H1 (cell line): ENCODE results near the gene S100A4. TPM values are rescaled to one million over a fixed set of nuclear protein-coding genes. Genes with fewer than 3 reads are reported as not detected.

Experiments
- CTCF ChIA-PET: fragments of 300-600 bp; sonication (Branson Sonifier 250); formaldehyde crosslinking; loops from one replicate; lab custom pipeline; 2021; ENCODE audit not compliant: partially characterized antibody; lab: Charles Lee
- POLR2A ChIA-PET: fragments of 300-600 bp; sonication (Branson Sonifier 250); formaldehyde crosslinking; loops from one replicate; lab custom pipeline; 2021; ENCODE audit warnings: inconsistent platforms; ENCODE audit not compliant: partially characterized antibody; lab: Charles Lee
- DNase-seq, 2 experiments: peaks; one replicate each; pipeline versions ENCODE4 v3.0.0 to v3.0.0-alpha.2; 2010 to 2022; ENCODE audit warnings: low spot score in 2 of 2, low read depth in 1 of 2, mixed read lengths in 1 of 2
- FAIRE-seq: peaks from 2 replicates; lab custom pipeline; 2011; peaks lifted over from hg19 to GRCh38; lab: Jason Lieb, UNC
- H2AFZ ChIP-seq: 2 replicates; pipeline ENCODE4 v1.8.1; 2012; ENCODE audit warnings: low read length, inconsistent platforms
- H2AK5ac ChIP-seq: 2 replicates; pipeline ENCODE4 v1.6.1; 2013; ENCODE audit warnings: low read depth, low read length
- H2BK120ac ChIP-seq: replicated peaks from 2 replicates; pipeline ENCODE3; 2013; ENCODE audit warnings: low read depth, low read length, inconsistent platforms
- H2BK12ac ChIP-seq: 2 replicates; pipeline ENCODE4 v1.6.1; 2013; ENCODE audit warnings: low read depth, low read length
- H2BK15ac ChIP-seq: 2 replicates; pipeline ENCODE4 v1.6.1; 2013; ENCODE audit warnings: low read length
- H2BK20ac ChIP-seq: 2 replicates; pipeline ENCODE4 v1.6.1; 2013; ENCODE audit warnings: low read length
- H2BK5ac ChIP-seq: 2 replicates; pipeline ENCODE4 v1.6.1; 2013; ENCODE audit warnings: low read depth, low read length
- H3K14ac ChIP-seq: 2 replicates; pipeline ENCODE4 v1.6.1; 2013; ENCODE audit warnings: inconsistent platforms; ENCODE audit not compliant: insufficient read length
- H3K18ac ChIP-seq: 2 replicates; pipeline ENCODE4 v1.6.1; 2013; ENCODE audit warnings: low read length; ENCODE audit errors: extremely low read depth
- H3K23ac ChIP-seq: 2 replicates; pipeline ENCODE4 v1.6.1; 2013; ENCODE audit warnings: inconsistent platforms; ENCODE audit not compliant: insufficient read length
- H3K23me2 ChIP-seq: 2 replicates; pipeline ENCODE4 v1.6.1; 2013; ENCODE audit warnings: low read depth, low read length
- H3K27ac ChIP-seq: 2 replicates; pipeline ENCODE4 v1.6.1; 2011; ENCODE audit warnings: low read depth, low read length, inconsistent platforms
- H3K27me3 ChIP-seq, 4 experiments: replicated peaks in 1 of 4; 1 replicate in 1 of 4; 2 replicates in 3 of 4; pipeline versions ENCODE4 v1.6.1 to v1.8.1; 2011 to 2013; ENCODE audit warnings: low read length in 3 of 4, mild to moderate bottlenecking in 3 of 4, inconsistent platforms in 2 of 4, mixed read lengths in 2 of 4, moderate library complexity in 1 of 4; ENCODE audit not compliant: control insufficient read depth in 3 of 4, insufficient read depth in 3 of 4; ENCODE audit errors: extremely low read depth in 1 of 4
- H3K36me3 ChIP-seq, 4 experiments: 2 replicates each; pipeline versions ENCODE4 v1.6.1 to v1.8.1; 2011 to 2013; ENCODE audit warnings: mild to moderate bottlenecking in 4 of 4, low read length in 3 of 4, moderate library complexity in 2 of 4, control low read depth in 1 of 4, inconsistent platforms in 1 of 4; ENCODE audit not compliant: insufficient read depth in 4 of 4, control insufficient read depth in 2 of 4
- H3K4ac ChIP-seq: replicated peaks from 2 replicates; pipeline ENCODE3; 2013; ENCODE audit warnings: low read length, low read depth, mixed read lengths, inconsistent platforms; ENCODE audit not compliant: insufficient read length
- H3K4me1 ChIP-seq, 4 experiments: replicated peaks in 1 of 4; 1 replicate in 1 of 4; 2 replicates in 3 of 4; pipeline versions ENCODE4 v1.6.1 to v1.8.1; 2011 to 2013; ENCODE audit warnings: low read length in 3 of 4, inconsistent platforms in 2 of 4, mixed read lengths in 1 of 4; ENCODE audit not compliant: insufficient read depth in 4 of 4, control insufficient read depth in 3 of 4
- H3K4me2 ChIP-seq, 2 experiments: 2 replicates each; pipeline versions ENCODE4 v1.6.1 to v1.8.1; 2011 to 2013; ENCODE audit warnings: low read depth in 2 of 2, low read length in 2 of 2, control low read depth in 1 of 2, inconsistent platforms in 1 of 2, mild to moderate bottlenecking in 1 of 2; ENCODE audit not compliant: insufficient read depth in 1 of 2
- H3K4me3 ChIP-seq, 4 experiments: fragments of 200-600, 300-600 bp in 1 of 4; sonication (generic), shearing (Covaris generic), sonication (Bioruptor Twin) in 1 of 4; 2 replicates each; pipeline versions ENCODE4 v1.5.1 to v1.8.1; 2011 to 2016; ENCODE audit warnings: low read length in 4 of 4, low read depth in 3 of 4, control low read depth in 2 of 4, inconsistent platforms in 2 of 4, mild to moderate bottlenecking in 2 of 4, mixed read lengths in 1 of 4, moderate library complexity in 1 of 4; ENCODE audit not compliant: insufficient read depth in 2 of 4; ENCODE audit errors: extremely low read depth in 1 of 4
- H3K56ac ChIP-seq: replicated peaks from 2 replicates; pipeline ENCODE3; 2013; ENCODE audit warnings: low read depth, mild to moderate bottlenecking, mixed read lengths, low read length, inconsistent platforms; ENCODE audit not compliant: insufficient read length
- H3K79me1 ChIP-seq: 2 replicates; pipeline ENCODE4 v1.6.1; 2013; ENCODE audit warnings: low read depth, low read length, control low read depth
- H3K79me2 ChIP-seq, 2 experiments: 2 replicates each; pipeline versions ENCODE4 v1.6.1 to v1.8.1; 2012 to 2013; ENCODE audit warnings: low read length in 2 of 2, mild to moderate bottlenecking in 2 of 2, inconsistent platforms in 1 of 2; ENCODE audit not compliant: insufficient read depth in 2 of 2, control insufficient read depth in 1 of 2
- H3K9ac ChIP-seq, 4 experiments: replicated peaks in 1 of 4; 1 replicate in 1 of 4; 2 replicates in 3 of 4; pipeline versions ENCODE4 v1.6.1 to v1.8.1; 2011 to 2013; ENCODE audit warnings: low read depth in 3 of 4, low read length in 3 of 4, control low read depth in 2 of 4, mild to moderate bottlenecking in 2 of 4, moderate library complexity in 2 of 4, inconsistent platforms in 1 of 4; ENCODE audit errors: extremely low read depth in 1 of 4
- H3K9me3 ChIP-seq, 2 experiments: 2 replicates each; pipeline versions ENCODE4 v1.6.1 to v1.8.1; 2012 to 2013; ENCODE audit warnings: mild to moderate bottlenecking in 2 of 2, moderate library complexity in 2 of 2, control low read depth in 1 of 2, inconsistent platforms in 1 of 2, low read depth in 1 of 2, low read length in 1 of 2, mixed read lengths in 1 of 2; ENCODE audit not compliant: insufficient read depth in 2 of 2
- H4K20me1 ChIP-seq, 2 experiments: replicated peaks in 1 of 2; 2 replicates each; pipeline versions ENCODE3 to v1.8.1; 2011 to 2013; ENCODE audit warnings: inconsistent platforms in 2 of 2, low read length in 2 of 2, mild to moderate bottlenecking in 1 of 2; ENCODE audit not compliant: insufficient read depth in 2 of 2, control insufficient read depth in 1 of 2
- H4K5ac ChIP-seq: 2 replicates; pipeline ENCODE4 v1.6.1; 2013; ENCODE audit warnings: low read length, low read depth, mixed read lengths, inconsistent platforms; ENCODE audit not compliant: insufficient read length
- H4K8ac ChIP-seq: 2 replicates; pipeline ENCODE4 v1.8.0; 2013; ENCODE audit warnings: mild to moderate bottlenecking, moderate library complexity, low read length, inconsistent platforms; ENCODE audit not compliant: insufficient read depth; ENCODE audit errors: extremely low read depth
- H4K91ac ChIP-seq: replicated peaks from 2 replicates; pipeline ENCODE3; 2013; ENCODE audit warnings: low read length, mixed read lengths, inconsistent platforms; ENCODE audit not compliant: insufficient read length
- ASH2L ChIP-seq: fragments of 200-600, 300-600 bp; sonication (generic); IDR thresholded peaks from one replicate; pipeline ENCODE4 v1.7.1; 2017; ENCODE audit warnings: low read length
- BRCA1 ChIP-seq: IDR thresholded peaks from 2 replicates; pipeline ENCODE4 v1.6.1; 2012; ENCODE audit warnings: low read depth, low read length, improper control_type of control experiment
- CHD1 ChIP-seq: IDR thresholded peaks from 2 replicates; pipeline ENCODE4 v1.6.1; 2012; ENCODE audit warnings: low read depth, low read length, improper control_type of control experiment
- FOSL1 ChIP-seq: IDR thresholded peaks from 2 replicates; pipeline ENCODE4 v1.6.1; 2011; ENCODE audit warnings: mild to moderate bottlenecking, low read depth, low read length, moderate library complexity; ENCODE audit not compliant: insufficient read depth
- HDAC2 ChIP-seq, 2 experiments: fragments of 300-600 bp in 1 of 2; sonication (generic) in 1 of 2; IDR thresholded peaks; 2 replicates each; pipeline ENCODE4 v1.6.1; 2011 to 2012; ENCODE audit warnings: low read depth in 2 of 2, low read length in 2 of 2, mild to moderate bottlenecking in 2 of 2, moderate library complexity in 2 of 2, borderline replicate concordance in 1 of 2, inconsistent platforms in 1 of 2
- JUN ChIP-seq: IDR thresholded peaks from 2 replicates; pipeline ENCODE4 v1.6.1; 2011; ENCODE audit warnings: low read depth, mild to moderate bottlenecking, improper control_type of control experiment, low read length
- KDM5A ChIP-seq: fragments of 200-600 bp; IDR thresholded peaks from 2 replicates; pipeline ENCODE4 v1.7.1; 2012; ENCODE audit warnings: mild to moderate bottlenecking, low read length, inconsistent platforms, mixed read lengths
- SIX5 ChIP-seq: IDR thresholded peaks from 2 replicates; pipeline ENCODE4 v1.6.1; 2011; ENCODE audit warnings: mild to moderate bottlenecking, low read depth, low read length
- USF2 ChIP-seq: IDR thresholded peaks from 2 replicates; pipeline ENCODE4 v1.6.1; 2011; ENCODE audit warnings: low read length, improper control_type of control experiment
- ZNF274 ChIP-seq: IDR thresholded peaks from 2 replicates; pipeline ENCODE4 v1.7.0; 2012; ENCODE audit warnings: low read length, borderline replicate concordance; ENCODE audit errors: extremely low read depth
- WGBS, 2 experiments: shearing (Covaris generic) in 1 of 2; methylation state at CpG; one replicate each; pipeline versions ENCODE4 v1.1.6 to v1.1.7; 2013 to 2015; ENCODE audit warnings: low lambda C conversion rate in 2 of 2, mixed read lengths in 2 of 2, inconsistent platforms in 1 of 2, low coverage in 1 of 2, missing lambda C conversion rate in 1 of 2; ENCODE audit not compliant: insufficient replicate concordance in 2 of 2, insufficient coverage in 1 of 2, insufficient read length in 1 of 2; ENCODE audit errors: extremely low coverage in 1 of 2, missing lambda C conversion rate in 1 of 2; 5-methylcytosine and 5-hydroxymethylcytosine counted together
- polyA plus RNA-seq, 7 experiments: library from polyadenylated mRNA; depleted of rRNA in 3 of 7; stranded (reverse) in 5 of 7; unstranded in 2 of 7; fragments of >200 nt in 5 of 7; fragments of 200-250 nt in 2 of 7; gene quantifications; 1 replicate in 5 of 7; 2 replicates in 1 of 7; 4 replicates in 1 of 7; pipeline versions ENCODE4 v1.2.1 to v1.2.3, GENCODE V29; 2011 to 2013; ENCODE audit warnings: missing spikeins in 2 of 7, mixed read lengths in 2 of 7
- total RNA-seq: library from RNA; stranded (reverse); fragmentation: NEBNext Ultra II Directional; extraction: Animal tissue kit (Norgen Biotek cat#: 25700); gene quantifications from 2 replicates; pipeline ENCODE4 v1.2.1, GENCODE V29; 2021

The S100A4 gene
- total and polyA plus RNA-seq, 2 of the 8 experiments (the other 6 are each of a cell fraction or from before 2014, with no cell fraction given), result 36.3 to 85.4 TPM

- Histone ChIP-seq H3K79me2 (no peaks in the 10 kb centered on the region), H3K27ac (no peak overlapping the region), H2BK12ac (no peak overlapping the region), H3K4me2 (no peak overlapping the region), H4K5ac (no peak overlapping the region), H2AK5ac (no peak overlapping the region), H2BK120ac (no peak overlapping the region), H3K18ac (no peak overlapping the region), H3K4me3 (no peak overlapping the region), H3K23me2 (no peaks in the 10 kb centered on the region), H2BK5ac (no peak overlapping the region), H3K79me1 (no peaks in the 10 kb centered on the region), H3K4me1 (no peaks in the 10 kb centered on the region; a peak in 1 of 7 replicates), H4K8ac (no peak overlapping the region), H3K4ac (no peak overlapping the region), H4K20me1 (no peaks in the 10 kb centered on the region), H3K36me3 (no peaks in the 10 kb centered on the region), H3K23ac (no peak overlapping the region), H3K56ac (no peak overlapping the region), H2AFZ (no peak overlapping the region), H2BK15ac (no peak overlapping the region), H4K91ac (no peak overlapping the region), H3K9ac (no peak overlapping the region), H2BK20ac (no peak overlapping the region), H3K9me3 (no peaks in the 10 kb centered on the region), H3K14ac (no peak overlapping the region), H3K27me3 (no peaks in the 10 kb centered on the region; a peak in 2 of 7 replicates)
- ChIA-PET CTCF (interaction anchor here (0.6 to 2.8 kb wide), 6 partner anchors 10 to 203 kb away, joined by 3 to 20 read pairs (median 8); partner anchors contain the start of genes S100A13 and S100A4), POLR2A (interaction anchor here (0.6 to 1.5 kb wide), 2 partner anchors 8 to 65 kb away, joined by 3 to 6 read pairs; no protein-coding TSS in a partner anchor)
- FAIRE-seq (no peak), DNase-seq (no peak)
- 92% methylated on average over 3 of the region's 3 CpGs; no CpG with 5 or more reads in 1 of the 2 experiments for WGBS, 2 experiments
- TF ChIP-seq HDAC2 (IDR thresholded peaks at IDR 0.05; ENCODE audit: borderline replicate concordance in 1 of 2, low read depth in 2 of 2, low read length in 2 of 2), result no peak
- no peak for TF ChIP-seq SIX5
- no peak for TF ChIP-seq BRCA1
- TF ChIP-seq ZNF274, result no peak
- TF ChIP-seq USF2, result no peak
- no peak for TF ChIP-seq ASH2L
- TF ChIP-seq KDM5A, result no peak
- no peak for TF ChIP-seq JUN
- no peak for TF ChIP-seq CHD1
- no peak for TF ChIP-seq FOSL1
These were observed 12.3 kb upstream of the S100A4 start for GRCh38 chr1:153557877-153558276.
